ENCODE data around the gene EGFL7.
A peak's percentile ranks its signal among the peaks of the same experiment; 100 is the strongest.

The EGFL7 gene

DNA sequence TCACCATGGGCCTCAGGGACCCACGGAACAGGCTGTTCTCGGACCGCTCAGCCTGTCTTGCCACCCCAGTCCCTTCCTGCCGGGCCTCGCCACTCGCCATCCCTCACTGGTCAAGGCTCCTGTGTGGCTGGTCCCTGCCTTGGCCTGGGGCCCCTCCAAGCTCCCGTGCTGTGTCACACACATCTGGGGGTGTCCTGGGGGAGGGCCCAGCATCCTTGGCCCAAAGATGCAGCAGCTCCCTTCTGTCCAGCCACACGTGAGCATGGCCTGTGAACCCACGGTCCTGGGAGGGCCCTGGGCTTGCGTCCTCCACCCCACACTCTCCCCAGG is 425 bp upstream of the EGFL7 start:
- H3K36me3 ChIP-seq (ENCODE audit: control insufficient read depth in 1 of 2, insufficient read depth in 2 of 2, low read length in 2 of 2): no peaks in the 10 kb centered on the region
- peaks cover 8 to 15% of the 10 kb centered on the region in 2 donors for H3K4me1 ChIP-seq (ENCODE audit: control insufficient read depth in 1 of 2, insufficient read depth in 2 of 2, low read length in 2 of 2)
- peak overlapping the region; percentile 51 for H3K27ac ChIP-seq (ENCODE audit: low read depth, low read length)
- peaks cover 34 to 52% of the 10 kb centered on the region in 2 donors for H3K27me3 ChIP-seq (ENCODE audit: control insufficient read depth in 1 of 2, insufficient read depth in 2 of 2, low read length in 2 of 2)
- no peak overlapping the region for H3K9ac ChIP-seq (ENCODE audit: low read depth in 1 of 2, low read length in 2 of 2)
- H3K9me3 ChIP-seq (ENCODE audit: control insufficient read depth in 1 of 2, low read length in 2 of 2): no peaks in the 10 kb centered on the region
- no peak overlapping the region for H3K4me3 ChIP-seq (ENCODE audit: low read depth in 1 of 2, low read length in 2 of 2)

DNA sequence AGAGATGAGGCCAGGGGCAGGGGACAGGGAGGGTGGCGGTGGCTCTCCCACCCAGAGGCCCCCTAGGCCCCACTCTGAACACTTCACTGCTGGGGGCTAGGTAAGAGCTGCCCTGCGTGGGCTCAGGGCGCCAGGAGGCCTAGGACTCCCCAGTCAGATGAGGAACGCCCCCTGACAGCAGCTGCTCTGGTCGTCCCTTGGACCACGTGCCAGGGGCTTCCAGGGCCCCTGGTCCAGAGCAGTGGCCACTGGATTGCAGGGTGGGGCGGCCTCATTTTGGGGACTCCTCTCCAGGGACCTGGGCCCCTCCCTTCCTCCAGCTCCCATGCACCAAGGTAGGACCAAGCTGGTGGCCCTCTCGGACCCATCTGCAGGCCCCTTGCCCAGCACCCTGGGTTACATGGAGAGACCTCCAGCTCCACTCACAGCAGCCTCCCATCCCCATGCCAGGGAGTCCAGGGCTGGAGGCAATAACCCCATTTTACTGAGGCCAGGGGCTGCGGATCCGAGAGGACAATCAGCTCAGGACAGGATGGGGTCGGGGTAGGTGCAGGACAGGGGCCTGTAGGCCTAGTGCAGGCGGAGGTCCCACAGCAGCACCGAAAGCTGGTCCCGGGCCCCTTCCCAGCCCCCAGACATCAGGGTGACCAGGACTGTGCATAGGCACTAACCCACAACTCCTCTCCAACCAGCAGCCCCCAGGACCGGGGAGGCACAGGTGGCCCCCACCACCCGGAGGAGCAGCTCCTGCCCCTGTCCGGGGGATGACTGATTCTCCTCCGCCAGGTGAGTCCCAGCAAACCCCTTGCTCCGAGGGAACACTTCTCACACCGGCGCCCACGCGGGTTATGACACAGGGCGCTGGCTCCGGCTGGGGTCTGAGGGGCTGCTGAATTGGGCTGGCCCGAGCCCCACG is 1.5 kb downstream of the EGFL7 start:
- H3K36me3 ChIP-seq (ENCODE audit: control insufficient read depth in 1 of 2, insufficient read depth in 2 of 2, low read length in 2 of 2): no peaks in the 10 kb centered on the region
- H3K9me3 ChIP-seq (ENCODE audit: control insufficient read depth in 1 of 2, low read length in 2 of 2): no peaks in the 10 kb centered on the region
- H3K9ac ChIP-seq (ENCODE audit: low read depth in 1 of 2, low read length in 2 of 2): peak overlapping the region in 1 of 2 donors; percentile 12
- peak overlapping the region in 1 of 2 donors; percentile 36 for H3K4me3 ChIP-seq (ENCODE audit: low read depth in 1 of 2, low read length in 2 of 2)
- peaks cover 31 to 39% of the 10 kb centered on the region in 2 donors for H3K27me3 ChIP-seq (ENCODE audit: control insufficient read depth in 1 of 2, insufficient read depth in 2 of 2, low read length in 2 of 2)
- peak overlapping the region; percentile 22 for H3K27ac ChIP-seq (ENCODE audit: low read depth, low read length)
- peaks cover 4% of the 10 kb centered on the region in 2 donors for H3K4me1 ChIP-seq (ENCODE audit: control insufficient read depth in 1 of 2, insufficient read depth in 2 of 2, low read length in 2 of 2)

DNA sequence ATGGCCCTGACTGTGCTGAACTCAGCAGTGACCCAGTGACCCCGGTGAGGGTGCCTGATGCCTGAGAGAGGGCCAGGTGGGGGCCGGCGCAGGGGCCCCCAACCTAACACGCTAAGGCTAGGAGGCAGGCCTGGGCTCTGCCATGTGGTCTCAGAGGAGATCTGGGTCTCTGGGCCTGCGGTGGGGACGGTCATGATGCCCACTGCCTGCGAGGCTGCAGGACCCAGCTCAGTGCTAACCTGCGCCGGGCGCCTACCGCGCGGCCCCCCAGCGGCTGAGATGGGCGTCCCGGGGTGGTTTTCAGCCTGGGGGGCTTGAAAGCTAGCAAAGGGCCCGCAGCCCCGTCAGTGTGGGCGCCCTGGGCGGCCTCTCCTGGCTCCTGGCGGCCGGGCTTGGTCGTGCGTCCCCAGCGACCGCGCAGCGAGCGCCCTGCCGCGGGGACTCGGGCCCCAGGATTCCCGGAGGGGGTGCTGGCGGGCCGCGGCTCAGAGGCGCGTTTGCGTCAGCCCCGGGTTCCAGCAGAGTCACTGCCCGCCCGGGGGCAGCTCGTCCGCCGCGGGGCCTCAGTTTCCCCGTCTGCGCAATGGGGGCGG is 2.5 kb downstream of the EGFL7 start:
- H3K27me3 ChIP-seq (ENCODE audit: control insufficient read depth in 1 of 2, insufficient read depth in 2 of 2, low read length in 2 of 2): peaks cover 36 to 42% of the 10 kb centered on the region in 2 donors
- no peak overlapping the region for H3K9ac ChIP-seq (ENCODE audit: low read depth in 1 of 2, low read length in 2 of 2)
- H3K4me3 ChIP-seq (ENCODE audit: low read depth in 1 of 2, low read length in 2 of 2): peak overlapping the region in 1 of 2 donors; percentile 15
- H3K4me1 ChIP-seq (ENCODE audit: control insufficient read depth in 1 of 2, insufficient read depth in 2 of 2, low read length in 2 of 2): peaks cover 4 to 5% of the 10 kb centered on the region in 2 donors
- H3K36me3 ChIP-seq (ENCODE audit: control insufficient read depth in 1 of 2, insufficient read depth in 2 of 2, low read length in 2 of 2): no peaks in the 10 kb centered on the region
- no peaks in the 10 kb centered on the region for H3K9me3 ChIP-seq (ENCODE audit: control insufficient read depth in 1 of 2, low read length in 2 of 2)
- H3K27ac ChIP-seq (ENCODE audit: low read depth, low read length): no peak overlapping the region

DNA sequence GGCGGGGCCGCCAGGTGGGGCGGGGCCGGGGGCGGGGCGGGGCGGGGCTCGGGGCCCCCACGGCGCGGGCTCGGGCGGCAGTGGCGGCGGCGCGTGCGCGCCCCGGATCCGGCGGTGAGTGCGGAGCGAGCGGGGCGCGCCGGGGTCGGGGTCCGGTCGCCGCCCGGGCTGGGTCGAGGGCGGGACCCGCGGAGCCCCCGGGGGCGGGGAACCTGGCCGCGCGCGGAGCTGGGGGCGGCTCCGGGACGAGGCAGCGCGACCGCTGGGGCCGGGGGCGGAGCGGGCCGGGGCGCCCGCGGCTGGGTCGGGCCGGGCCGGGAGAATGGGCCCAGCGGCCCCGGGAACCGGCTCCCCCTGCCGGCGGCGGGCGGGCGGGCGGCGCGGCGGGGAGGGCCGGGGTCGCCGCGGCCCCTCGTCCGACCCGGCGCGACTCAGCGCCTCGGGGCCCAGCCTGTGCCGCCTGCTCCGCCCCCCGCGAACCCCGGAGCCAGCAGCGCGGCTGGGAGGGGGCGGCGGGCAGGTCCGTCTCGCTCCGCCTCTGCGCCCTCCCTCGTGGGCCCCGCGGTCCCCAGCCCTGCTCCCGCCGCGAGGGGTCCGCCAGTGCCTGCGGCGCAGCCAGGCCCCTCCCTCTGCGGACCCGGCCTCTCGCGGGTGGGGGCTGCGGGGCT is 3.1 kb downstream of the EGFL7 start:
- H3K4me3 ChIP-seq (ENCODE audit: low read depth in 1 of 2, low read length in 2 of 2): no peak overlapping the region
- peaks cover 4 to 10% of the 10 kb centered on the region in 2 donors for H3K4me1 ChIP-seq (ENCODE audit: control insufficient read depth in 1 of 2, insufficient read depth in 2 of 2, low read length in 2 of 2)
- no peaks in the 10 kb centered on the region for H3K36me3 ChIP-seq (ENCODE audit: control insufficient read depth in 1 of 2, insufficient read depth in 2 of 2, low read length in 2 of 2)
- no peaks in the 10 kb centered on the region for H3K9me3 ChIP-seq (ENCODE audit: control insufficient read depth in 1 of 2, low read length in 2 of 2)
- H3K9ac ChIP-seq (ENCODE audit: low read depth in 1 of 2, low read length in 2 of 2): no peak overlapping the region
- H3K27ac ChIP-seq (ENCODE audit: low read depth, low read length): no peak overlapping the region
- H3K27me3 ChIP-seq (ENCODE audit: control insufficient read depth in 1 of 2, insufficient read depth in 2 of 2, low read length in 2 of 2): peaks cover 41 to 44% of the 10 kb centered on the region in 2 donors

DNA sequence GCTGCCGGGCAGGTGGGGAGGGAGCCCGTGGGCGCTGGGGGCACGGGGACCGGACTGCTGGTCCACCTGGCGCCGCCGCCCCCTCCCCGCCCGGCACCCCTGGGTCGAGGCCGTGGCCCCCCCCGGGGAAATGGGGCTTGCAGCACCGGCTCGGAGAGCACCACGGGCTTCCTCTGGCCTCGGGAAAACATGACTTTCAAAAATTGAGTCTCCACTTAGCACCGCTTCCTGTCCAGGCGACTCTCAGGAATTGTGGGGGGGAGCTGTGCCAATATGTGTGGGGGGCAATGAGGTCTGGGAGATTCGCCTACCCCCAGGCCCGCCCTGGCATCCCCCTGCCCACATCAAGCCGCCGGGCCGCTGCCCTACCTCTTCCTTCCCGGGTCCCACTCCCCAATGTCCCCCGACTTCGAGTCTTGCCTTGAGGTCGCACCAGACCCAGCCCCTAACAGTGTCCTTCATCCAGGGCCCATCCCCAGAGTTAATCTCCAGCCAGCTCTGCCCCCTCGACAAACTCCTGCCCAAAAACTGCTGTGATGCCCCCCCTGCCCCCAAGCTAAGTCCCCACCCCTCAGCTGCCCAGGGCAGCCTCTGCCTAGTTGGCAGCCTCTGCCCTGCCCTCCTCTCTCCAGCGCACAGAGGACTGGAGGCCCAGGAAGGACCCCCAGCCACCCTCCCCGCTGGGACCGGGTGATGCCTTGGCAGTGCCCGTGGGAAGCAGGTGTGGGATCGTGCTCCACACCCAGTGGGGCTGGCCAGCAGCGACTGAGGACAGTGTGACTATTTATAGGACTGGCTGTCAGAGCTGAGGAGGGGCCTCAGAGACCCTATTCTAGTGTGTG is 3.9 kb downstream of the EGFL7 start:
- H3K4me1 ChIP-seq (ENCODE audit: control insufficient read depth in 1 of 2, insufficient read depth in 2 of 2, low read length in 2 of 2): peaks cover 4 to 10% of the 10 kb centered on the region in 2 donors
- no peaks in the 10 kb centered on the region for H3K9me3 ChIP-seq (ENCODE audit: control insufficient read depth in 1 of 2, low read length in 2 of 2)
- H3K4me3 ChIP-seq (ENCODE audit: low read depth in 1 of 2, low read length in 2 of 2): no peak overlapping the region
- H3K9ac ChIP-seq (ENCODE audit: low read depth in 1 of 2, low read length in 2 of 2): no peak overlapping the region
- H3K27ac ChIP-seq (ENCODE audit: low read depth, low read length): no peak overlapping the region
- no peaks in the 10 kb centered on the region for H3K36me3 ChIP-seq (ENCODE audit: control insufficient read depth in 1 of 2, insufficient read depth in 2 of 2, low read length in 2 of 2)
- peaks cover 41 to 44% of the 10 kb centered on the region in 2 donors for H3K27me3 ChIP-seq (ENCODE audit: control insufficient read depth in 1 of 2, insufficient read depth in 2 of 2, low read length in 2 of 2)

DNA sequence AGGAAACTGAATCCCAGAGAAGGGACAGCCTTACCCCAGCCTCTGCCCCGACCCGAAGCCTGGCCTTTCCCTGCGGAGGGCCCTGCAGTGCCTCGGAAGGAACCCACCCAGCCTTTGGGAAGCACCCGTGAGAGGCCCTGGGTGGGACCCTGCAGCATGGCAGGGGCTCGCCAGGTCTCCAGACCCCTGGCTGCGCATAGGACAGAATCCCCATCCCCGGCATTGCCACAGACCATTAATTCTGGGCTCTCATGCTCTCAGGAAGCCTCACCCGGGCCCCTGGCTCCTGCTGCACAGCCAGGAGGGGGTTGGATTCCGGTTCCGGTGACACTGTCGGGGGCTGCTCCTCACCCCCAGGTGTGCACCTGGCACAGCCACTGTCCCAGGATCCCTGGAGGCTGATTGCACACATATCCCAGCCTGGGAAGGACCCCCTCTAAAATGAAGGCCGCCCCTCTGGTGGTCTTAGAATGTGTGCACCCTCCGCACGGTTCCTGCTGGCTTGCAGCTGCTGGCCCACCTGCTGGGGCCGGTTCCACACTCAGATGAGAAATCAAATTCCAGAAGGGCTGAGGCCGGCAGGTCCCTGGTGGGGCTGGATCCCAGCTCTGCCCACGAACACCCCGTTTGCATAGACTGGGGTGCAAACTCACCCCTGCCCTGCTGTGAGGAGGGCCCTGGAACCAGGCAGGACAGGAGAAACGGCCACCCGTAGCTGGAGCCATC is 4.7 kb downstream of the EGFL7 start:
- H3K36me3 ChIP-seq (ENCODE audit: control insufficient read depth in 1 of 2, insufficient read depth in 2 of 2, low read length in 2 of 2): no peaks in the 10 kb centered on the region
- H3K27ac ChIP-seq (ENCODE audit: low read depth, low read length): no peak overlapping the region
- peak overlapping the region in 1 of 2 donors; percentile 21 for H3K4me3 ChIP-seq (ENCODE audit: low read depth in 1 of 2, low read length in 2 of 2)
- H3K9ac ChIP-seq (ENCODE audit: low read depth in 1 of 2, low read length in 2 of 2): no peak overlapping the region
- peaks cover 4 to 15% of the 10 kb centered on the region in 2 donors for H3K4me1 ChIP-seq (ENCODE audit: control insufficient read depth in 1 of 2, insufficient read depth in 2 of 2, low read length in 2 of 2)
- H3K27me3 ChIP-seq (ENCODE audit: control insufficient read depth in 1 of 2, insufficient read depth in 2 of 2, low read length in 2 of 2): peaks cover 41 to 44% of the 10 kb centered on the region in 2 donors
- no peaks in the 10 kb centered on the region for H3K9me3 ChIP-seq (ENCODE audit: control insufficient read depth in 1 of 2, low read length in 2 of 2)

DNA sequence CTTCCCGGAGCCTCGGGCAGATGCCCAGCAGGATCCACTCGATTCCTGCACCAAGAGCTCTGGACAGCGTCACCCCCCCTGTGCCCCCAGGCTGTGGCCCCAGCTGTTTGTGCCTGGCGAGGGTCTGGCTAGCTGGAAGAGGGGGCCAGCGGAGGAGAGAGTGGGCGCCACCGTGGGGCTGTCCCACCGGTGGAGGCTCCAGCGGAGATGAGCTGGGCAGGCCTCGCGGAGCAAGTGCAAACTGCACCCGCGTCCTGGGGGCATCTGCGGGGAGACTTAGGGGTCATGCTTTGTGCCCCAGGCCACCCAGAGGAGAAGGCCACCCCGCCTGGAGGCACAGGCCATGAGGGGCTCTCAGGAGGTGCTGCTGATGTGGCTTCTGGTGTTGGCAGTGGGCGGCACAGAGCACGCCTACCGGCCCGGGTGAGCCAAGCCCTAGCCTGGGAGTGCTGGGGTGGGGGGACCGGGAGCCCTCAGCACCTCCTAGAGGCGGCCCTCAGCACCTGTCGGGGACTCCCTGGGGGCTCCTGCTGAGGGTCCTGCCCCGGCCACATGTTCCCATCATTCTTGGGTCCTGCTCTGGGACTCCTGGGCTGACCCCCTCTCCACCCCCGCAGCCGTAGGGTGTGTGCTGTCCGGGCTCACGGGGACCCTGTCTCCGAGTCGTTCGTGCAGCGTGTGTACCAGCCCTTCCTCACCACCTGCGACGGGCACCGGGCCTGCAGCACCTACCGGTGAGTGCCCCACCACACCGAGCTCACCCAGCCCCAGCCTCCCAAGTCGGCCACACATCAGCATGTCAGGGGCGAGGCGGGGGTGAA is 5.4 kb downstream of the EGFL7 start:
- H3K4me3 ChIP-seq (ENCODE audit: low read depth in 1 of 2, low read length in 2 of 2): peak overlapping the region in 1 of 2 donors; percentile 21
- H3K9me3 ChIP-seq (ENCODE audit: control insufficient read depth in 1 of 2, low read length in 2 of 2): no peaks in the 10 kb centered on the region
- peaks cover 38 to 41% of the 10 kb centered on the region in 2 donors for H3K27me3 ChIP-seq (ENCODE audit: control insufficient read depth in 1 of 2, insufficient read depth in 2 of 2, low read length in 2 of 2)
- peaks cover 4 to 16% of the 10 kb centered on the region in 2 donors for H3K4me1 ChIP-seq (ENCODE audit: control insufficient read depth in 1 of 2, insufficient read depth in 2 of 2, low read length in 2 of 2)
- no peak overlapping the region for H3K9ac ChIP-seq (ENCODE audit: low read depth in 1 of 2, low read length in 2 of 2)
- peaks cover 0 to 2% of the 10 kb centered on the region in 2 donors for H3K36me3 ChIP-seq (ENCODE audit: control insufficient read depth in 1 of 2, insufficient read depth in 2 of 2, low read length in 2 of 2)
- no peak overlapping the region for H3K27ac ChIP-seq (ENCODE audit: low read depth, low read length)

DNA sequence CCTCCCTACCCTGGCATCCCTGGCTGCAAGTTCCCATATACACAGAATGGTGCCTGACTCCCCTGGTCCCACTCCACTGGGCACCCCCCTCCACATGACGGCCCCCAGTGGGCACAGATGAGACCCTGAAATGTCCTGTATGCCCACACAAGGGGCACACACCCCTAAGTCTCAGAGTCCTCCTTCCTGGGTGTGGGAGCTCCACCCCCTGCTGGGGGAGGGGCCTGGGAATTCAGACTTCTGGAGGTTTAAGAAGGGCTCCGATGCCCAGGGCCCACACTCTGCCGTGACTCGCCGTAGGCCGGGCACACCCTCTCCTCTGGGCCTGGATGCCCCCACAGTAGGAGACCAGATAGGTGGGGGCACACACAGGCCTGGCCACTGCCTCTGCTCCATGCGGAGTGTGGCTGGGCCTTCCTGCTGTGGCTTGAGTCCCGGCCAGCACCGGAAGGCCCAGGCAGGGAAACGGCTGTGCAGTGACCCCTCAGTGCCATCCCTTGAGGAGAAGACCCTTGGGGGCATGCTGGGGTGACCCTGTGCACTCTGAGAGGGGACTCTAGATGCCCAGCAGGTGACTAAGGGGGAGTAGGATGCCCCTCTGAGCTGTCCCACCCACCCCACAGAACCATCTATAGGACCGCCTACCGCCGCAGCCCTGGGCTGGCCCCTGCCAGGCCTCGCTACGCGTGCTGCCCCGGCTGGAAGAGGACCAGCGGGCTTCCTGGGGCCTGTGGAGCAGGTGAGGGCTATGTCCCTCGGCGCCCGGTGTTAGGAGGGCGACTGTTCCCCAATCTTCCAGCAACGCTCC is 6.5 kb downstream of the EGFL7 start:
- Histone ChIP-seq H3K9ac (ENCODE audit: low read depth in 1 of 2, low read length in 2 of 2) (no peak overlapping the region), H3K27me3 (ENCODE audit: control insufficient read depth in 1 of 2, insufficient read depth in 2 of 2, low read length in 2 of 2) (peaks cover 28 to 39% of the 10 kb centered on the region in 2 donors), H3K9me3 (ENCODE audit: control insufficient read depth in 1 of 2, low read length in 2 of 2) (no peaks in the 10 kb centered on the region), H3K27ac (ENCODE audit: low read depth, low read length) (no peak overlapping the region), H3K4me3 (ENCODE audit: low read depth in 1 of 2, low read length in 2 of 2) (peak overlapping the region in 1 of 2 donors; percentile 16), H3K36me3 (ENCODE audit: control insufficient read depth in 1 of 2, insufficient read depth in 2 of 2, low read length in 2 of 2) (peaks cover 4 to 12% of the 10 kb centered on the region in 2 donors), H3K4me1 (ENCODE audit: control insufficient read depth in 1 of 2, insufficient read depth in 2 of 2, low read length in 2 of 2) (peaks cover 4 to 19% of the 10 kb centered on the region in 2 donors)
